IMR-90 (cell line): Measurements from ENCODE around the gene OR2A12.

ENCODE experiments used
- CEBPB ChIP-seq: IDR thresholded peaks from 2 replicates; pipeline ENCODE4 v1.6.1; 2012; ENCODE audit warnings: low read depth, low read length, improper control_type of control experiment
- CTCF ChIP-seq: conservative IDR thresholded peaks from 2 replicates; pipeline ENCODE4 v1.5.1; 2012; ENCODE audit warnings: mild to moderate bottlenecking, low read depth, low read length, improper control_type of control experiment
- MAFK ChIP-seq: IDR thresholded peaks from 2 replicates; pipeline ENCODE4 v1.6.1; 2012; ENCODE audit warnings: low read depth, low read length, improper control_type of control experiment
- MAZ ChIP-seq: IDR thresholded peaks from 2 replicates; pipeline ENCODE4 v1.6.1; 2012; ENCODE audit warnings: low read depth, mild to moderate bottlenecking, low read length, improper control_type of control experiment, moderate library complexity, borderline replicate concordance
- MXI1 ChIP-seq: IDR thresholded peaks from 2 replicates; pipeline ENCODE4 v1.6.1; 2012; ENCODE audit warnings: low read depth, mild to moderate bottlenecking, low read length, moderate library complexity, borderline replicate concordance
- NFE2L2 ChIP-seq: fragments of 150-350 bp; IDR thresholded peaks from 2 replicates; pipeline ENCODE4 v1.6.1; 2016; ENCODE audit warnings: low read depth, mild to moderate bottlenecking, low read length
- POLR2A ChIP-seq: IDR thresholded peaks from 2 replicates; pipeline ENCODE4 v1.6.1; 2012; ENCODE audit warnings: mild to moderate bottlenecking, low read depth, low read length
- RAD21 ChIP-seq: IDR thresholded peaks from 2 replicates; pipeline ENCODE4 v1.6.1; 2012; ENCODE audit warnings: low read length, improper control_type of control experiment
- RCOR1 ChIP-seq: IDR thresholded peaks from 2 replicates; pipeline ENCODE4 v1.6.1; 2012; ENCODE audit warnings: mild to moderate bottlenecking, low read length, improper control_type of control experiment; ENCODE audit not compliant: insufficient replicate concordance
- RFX5 ChIP-seq: IDR thresholded peaks from 2 replicates; pipeline ENCODE4 v1.8.0; 2012; ENCODE audit warnings: low read depth, mild to moderate bottlenecking, low read length, moderate library complexity
- SMC3 ChIP-seq: fragments of 150-350 bp; IDR thresholded peaks from 2 replicates; pipeline ENCODE4 v1.6.1; 2016; ENCODE audit warnings: low read depth, mild to moderate bottlenecking, antibody characterized with exemption, low read length, moderate library complexity

GRCh38 chr7:144057954-144058353 lies 28.1 kb upstream of the OR2A12 start:
- TF ChIP-seq MXI1 (no peak), CTCF (no peak), SMC3 (no peak), CEBPB (no peak), NFE2L2 (no peak), POLR2A (no peak), MAZ (no peak), RCOR1 (no peak), RFX5 (no peak), MAFK (no peak), RAD21 (no peak)
